A673 (cell line): ENCODE results near the gene IFITM1.

Experiments
- CTCF ChIP-seq: fragments of 300-800, 200-600 bp; sonication (generic); conservative IDR thresholded peaks from 2 replicates; pipeline ENCODE4 v1.5.1; 2017; ENCODE audit warnings: low read depth, mild to moderate bottlenecking, antibody characterized with exemption, low read length, moderate library complexity, mixed read lengths
- EZH2 ChIP-seq: fragments of 200-600 bp; sonication (generic); IDR thresholded peaks from 2 replicates; pipeline ENCODE4 v1.6.1; 2017; ENCODE audit warnings: borderline replicate concordance, low read depth, mild to moderate bottlenecking, mixed read lengths, antibody characterized with exemption, low read length; ENCODE audit not compliant: poor library complexity, severe bottlenecking

GRCh38 chr11:266676-267439 is 47.0 kb upstream of the IFITM1 start:
- TF ChIP-seq EZH2 (no peak), CTCF (no peak)
